SU-DHL-6 (cell line): ENCODE measurements around the gene MARK2.

Experiments
- EZH2phosphoT487 ChIP-seq: fragments of 200-600 bp; sonication (generic), shearing (Covaris generic); conservative IDR thresholded peaks from 2 replicates; pipeline ENCODE4 v1.6.1; 2018; ENCODE audit warnings: mild to moderate bottlenecking, antibody characterized with exemption, low read length, moderate library complexity, mixed read lengths
- TF ChIP-seq, protein P1 (sequence below): fragments of 200-600 bp; sonication (generic); IDR thresholded peaks from one replicate; pipeline ENCODE4 v1.5.1; 2017; ENCODE audit warnings: antibody characterized with exemption, mild to moderate bottlenecking, low read length, moderate library complexity; ENCODE audit not compliant: insufficient read depth, poor library complexity, severe bottlenecking

DNA sequence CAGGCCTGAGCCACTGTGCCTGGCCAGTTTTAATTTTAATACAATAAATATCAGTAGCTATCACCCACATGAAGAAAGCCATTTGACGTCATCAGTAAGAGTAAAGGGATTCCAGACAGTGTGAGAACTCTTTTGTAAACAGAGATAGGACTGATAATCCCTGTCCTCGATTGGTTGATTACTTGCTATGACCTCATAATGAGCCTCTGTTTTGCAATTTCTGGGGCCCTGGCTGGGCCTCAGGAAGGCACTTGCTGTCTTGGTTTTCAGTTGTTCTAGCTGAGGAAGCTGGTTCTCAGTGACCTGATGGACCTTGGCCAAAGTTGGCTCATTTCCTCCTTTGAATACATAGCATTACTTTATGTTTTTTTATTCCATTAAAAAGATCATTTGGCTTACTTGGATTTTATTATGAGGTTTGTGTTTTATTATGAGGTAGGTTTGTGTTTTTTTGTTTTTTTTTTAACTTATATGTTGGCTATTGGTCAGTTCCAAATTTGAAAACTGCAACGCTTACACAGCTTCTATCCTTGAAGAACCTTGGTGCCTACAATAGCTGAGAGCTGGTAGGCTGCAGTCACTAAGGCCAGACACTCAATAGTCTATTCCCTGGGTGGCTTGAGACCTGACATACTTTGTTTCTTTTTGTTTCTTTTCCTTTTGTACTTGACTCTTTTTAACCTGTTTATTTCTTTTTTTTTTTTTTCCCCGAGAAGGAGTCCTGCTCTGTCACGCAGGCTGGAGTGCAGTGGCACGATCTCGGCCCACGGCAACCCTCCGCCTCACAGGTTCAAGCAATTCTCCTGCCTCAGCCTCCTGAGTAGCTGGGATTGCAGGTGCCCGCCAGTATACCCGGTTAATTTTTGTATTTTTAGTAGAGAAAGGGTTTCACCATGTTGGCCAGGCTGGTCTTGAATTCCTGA, 20.0 kb downstream of the MARK2 start:
- TF ChIP-seq, protein P1, sequence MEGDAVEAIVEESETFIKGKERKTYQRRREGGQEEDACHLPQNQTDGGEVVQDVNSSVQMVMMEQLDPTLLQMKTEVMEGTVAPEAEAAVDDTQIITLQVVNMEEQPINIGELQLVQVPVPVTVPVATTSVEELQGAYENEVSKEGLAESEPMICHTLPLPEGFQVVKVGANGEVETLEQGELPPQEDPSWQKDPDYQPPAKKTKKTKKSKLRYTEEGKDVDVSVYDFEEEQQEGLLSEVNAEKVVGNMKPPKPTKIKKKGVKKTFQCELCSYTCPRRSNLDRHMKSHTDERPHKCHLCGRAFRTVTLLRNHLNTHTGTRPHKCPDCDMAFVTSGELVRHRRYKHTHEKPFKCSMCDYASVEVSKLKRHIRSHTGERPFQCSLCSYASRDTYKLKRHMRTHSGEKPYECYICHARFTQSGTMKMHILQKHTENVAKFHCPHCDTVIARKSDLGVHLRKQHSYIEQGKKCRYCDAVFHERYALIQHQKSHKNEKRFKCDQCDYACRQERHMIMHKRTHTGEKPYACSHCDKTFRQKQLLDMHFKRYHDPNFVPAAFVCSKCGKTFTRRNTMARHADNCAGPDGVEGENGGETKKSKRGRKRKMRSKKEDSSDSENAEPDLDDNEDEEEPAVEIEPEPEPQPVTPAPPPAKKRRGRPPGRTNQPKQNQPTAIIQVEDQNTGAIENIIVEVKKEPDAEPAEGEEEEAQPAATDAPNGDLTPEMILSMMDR, result no peak
- TF ChIP-seq EZH2phosphoT487, result no peak
